HEK293 (cell line): ENCODE measurements around the gene BDKRB1.

Experiments used
- CTCF ChIA-PET: fragments of 350-600 bp; formaldehyde crosslinking; extraction: SDS; loops from one replicate; lab custom pipeline; 2021; ENCODE audit warnings: antibody characterized with exemption; lab: Yijun Ruan, JAX
- POLR2A ChIA-PET: fragments of 300-600 bp; formaldehyde crosslinking; extraction: SDS; loops from one replicate; lab custom pipeline; 2020; ENCODE audit warnings: antibody characterized with exemption, inconsistent platforms; lab: Yijun Ruan, JAX
- H3K27ac ChIP-seq: fragments of 200-500 bp; sonication (Bioruptor generic); 2 replicates; pipeline ENCODE4 v1.5.1; 2014; ENCODE audit warnings: low read depth, low read length, control low read depth, inconsistent platforms; ENCODE audit errors: extremely low read depth
- H3K36me3 ChIP-seq, 2 experiments: fragments of 200-500 bp in 1 of 2; sonication (Bioruptor generic) in 1 of 2; 1 replicate in 1 of 2; 2 replicates in 1 of 2; pipeline ENCODE4 v1.5.1; 2014 to 2017; ENCODE audit warnings: inconsistent platforms in 2 of 2, low read length in 2 of 2; ENCODE audit not compliant: control insufficient read depth in 2 of 2, insufficient read depth in 1 of 2
- H3K4me1 ChIP-seq: fragments of 200-500 bp; sonication (Bioruptor generic); 2 replicates; pipeline ENCODE4 v1.5.1; 2014; ENCODE audit warnings: mild to moderate bottlenecking, low read length, inconsistent platforms; ENCODE audit not compliant: control insufficient read depth, insufficient read depth
- H3K4me3 ChIP-seq: 2 replicates; pipeline ENCODE4 v1.5.1; 2011; ENCODE audit warnings: low read depth, mild to moderate bottlenecking, control low read depth, low read length, moderate library complexity
- H3K9me3 ChIP-seq: fragments of 200-500 bp; sonication (Bioruptor generic); 2 replicates; pipeline ENCODE4 v1.5.1; 2014; ENCODE audit warnings: low read depth, low read length, inconsistent platforms; ENCODE audit not compliant: control insufficient read depth, insufficient read depth
- GLI2 ChIP-seq: fragments of 450-650 bp; formaldehyde crosslinking; IDR thresholded peaks from 2 replicates; pipeline ENCODE4; 2017; ENCODE audit warnings: missing biosample characterization, missing genetic modification characterization, low read depth, borderline replicate concordance
- HOXC10 ChIP-seq: sonication (generic); formaldehyde crosslinking; IDR thresholded peaks from 2 replicates; pipeline ENCODE4 v1.8.1; 2023; ENCODE audit warnings: mild to moderate bottlenecking, missing genetic modification reagents
- KLF1 ChIP-seq: fragments of 450-650 bp; formaldehyde crosslinking; IDR thresholded peaks from 2 replicates; pipeline ENCODE4 v1.5.1; 2016; ENCODE audit warnings: missing biosample characterization, missing genetic modification characterization
- WT1 ChIP-seq: fragments of 450-650 bp; formaldehyde crosslinking; IDR thresholded peaks from 2 replicates; pipeline ENCODE4 v1.5.1; 2016; ENCODE audit warnings: missing biosample characterization, missing genetic modification characterization
- ZBTB1 ChIP-seq: fragments of 450-650 bp; formaldehyde crosslinking; IDR thresholded peaks from 2 replicates; pipeline ENCODE4 v1.5.1; 2016; ENCODE audit warnings: missing biosample characterization, missing genetic modification characterization
- ZBTB20 ChIP-seq: fragments of 450-650 bp; formaldehyde crosslinking; IDR thresholded peaks from 2 replicates; pipeline ENCODE4 v1.5.1; 2016; ENCODE audit warnings: missing biosample characterization, missing genetic modification characterization
- ZEB2 ChIP-seq: fragments of 450-650 bp; formaldehyde crosslinking; IDR thresholded peaks from 2 replicates; pipeline ENCODE4 v1.5.1; 2016; ENCODE audit warnings: missing biosample characterization, missing genetic modification characterization
- ZIC2 ChIP-seq: fragments of 450-650 bp; formaldehyde crosslinking; IDR thresholded peaks from 2 replicates; pipeline ENCODE4 v1.5.1; 2016; ENCODE audit warnings: missing biosample characterization, missing genetic modification characterization
- ZNF10 ChIP-seq: fragments of 450-650 bp; formaldehyde crosslinking; IDR thresholded peaks from 2 replicates; pipeline ENCODE4 v1.5.1; 2017; ENCODE audit warnings: missing biosample characterization, missing genetic modification characterization
- ZNF155 ChIP-seq: fragments of 450-650 bp; formaldehyde crosslinking; IDR thresholded peaks from 2 replicates; pipeline ENCODE4 v1.5.1; 2016; ENCODE audit warnings: missing biosample characterization, missing genetic modification characterization
- ZNF2 ChIP-seq: fragments of 450-650 bp; formaldehyde crosslinking; IDR thresholded peaks from 2 replicates; pipeline ENCODE4 v1.5.1; 2016; ENCODE audit warnings: missing biosample characterization, missing genetic modification characterization
- ZNF248 ChIP-seq: fragments of 450-650 bp; formaldehyde crosslinking; IDR thresholded peaks from 2 replicates; pipeline ENCODE4 v1.5.1; 2017; ENCODE audit warnings: missing biosample characterization, missing genetic modification characterization
- ZNF473 ChIP-seq: fragments of 450-650 bp; formaldehyde crosslinking; IDR thresholded peaks from 2 replicates; pipeline ENCODE4 v1.5.1; 2017; ENCODE audit warnings: missing biosample characterization, missing genetic modification characterization
- ZNF548 ChIP-seq: fragments of 450-650 bp; formaldehyde crosslinking; IDR thresholded peaks from 2 replicates; pipeline ENCODE4 v1.5.1; 2016; ENCODE audit warnings: missing biosample characterization, missing genetic modification characterization
- ZNF555 ChIP-seq: fragments of 450-650 bp; formaldehyde crosslinking; conservative IDR thresholded peaks from 2 replicates; pipeline ENCODE4 v1.5.1; 2017; ENCODE audit warnings: missing biosample characterization, mild to moderate bottlenecking, missing genetic modification characterization, inconsistent platforms
- ZNF571 ChIP-seq: fragments of 450-650 bp; formaldehyde crosslinking; IDR thresholded peaks from 2 replicates; pipeline ENCODE4 v1.5.0; 2017; ENCODE audit warnings: missing biosample characterization, missing genetic modification characterization
- ZNF585B ChIP-seq: fragments of 450-650 bp; formaldehyde crosslinking; IDR thresholded peaks from 2 replicates; pipeline ENCODE4 v1.5.1; 2016; ENCODE audit warnings: missing biosample characterization, missing genetic modification characterization
- ZNF626 ChIP-seq: fragments of 450-650 bp; sonication (Bioruptor Pico); formaldehyde crosslinking; IDR thresholded peaks from 2 replicates; pipeline ENCODE4 v1.5.1; 2018; ENCODE audit warnings: missing biosample characterization, missing genetic modification characterization, inconsistent platforms
- TF ChIP-seq, protein P1 (sequence below): fragments of 450-650 bp; formaldehyde crosslinking; IDR thresholded peaks from 2 replicates; pipeline ENCODE4 v1.5.0; 2017; ENCODE audit warnings: missing biosample characterization, missing genetic modification characterization, borderline replicate concordance
- TF ChIP-seq, protein P2 (sequence below): fragments of 450-650 bp; formaldehyde crosslinking; IDR thresholded peaks from 2 replicates; pipeline ENCODE4 v1.5.1; 2017; ENCODE audit warnings: missing biosample characterization, missing genetic modification characterization
- TF ChIP-seq, protein P3 (sequence below): fragments of 450-650 bp; formaldehyde crosslinking; IDR thresholded peaks from 2 replicates; pipeline ENCODE4 v1.5.1; 2016; ENCODE audit warnings: missing biosample characterization, missing genetic modification characterization

The BDKRB1 gene

GRCh38 chr14:96239711-96240141 lies 16.3 kb upstream of the BDKRB1 start:
- H3K4me1 ChIP-seq = no peaks in the 10 kb centered on the region
- no peak overlapping the region for H3K4me3 ChIP-seq
- TF ChIP-seq HOXC10 (CRISPR knock-in tag) (no peak), KLF1 (tag by site-specific recombination) (peak; percentile 44), GLI2 (tag by site-specific recombination) (no peak), ZNF571 (tag by site-specific recombination) (no peak), ZNF2 (tag by site-specific recombination) (no peak), ZNF155 (no peak), WT1 (tag by site-specific recombination) (0 out of 2 replicates have a peak, but pooled peaks have one; percentile 22)
- TF ChIP-seq, protein P1, sequence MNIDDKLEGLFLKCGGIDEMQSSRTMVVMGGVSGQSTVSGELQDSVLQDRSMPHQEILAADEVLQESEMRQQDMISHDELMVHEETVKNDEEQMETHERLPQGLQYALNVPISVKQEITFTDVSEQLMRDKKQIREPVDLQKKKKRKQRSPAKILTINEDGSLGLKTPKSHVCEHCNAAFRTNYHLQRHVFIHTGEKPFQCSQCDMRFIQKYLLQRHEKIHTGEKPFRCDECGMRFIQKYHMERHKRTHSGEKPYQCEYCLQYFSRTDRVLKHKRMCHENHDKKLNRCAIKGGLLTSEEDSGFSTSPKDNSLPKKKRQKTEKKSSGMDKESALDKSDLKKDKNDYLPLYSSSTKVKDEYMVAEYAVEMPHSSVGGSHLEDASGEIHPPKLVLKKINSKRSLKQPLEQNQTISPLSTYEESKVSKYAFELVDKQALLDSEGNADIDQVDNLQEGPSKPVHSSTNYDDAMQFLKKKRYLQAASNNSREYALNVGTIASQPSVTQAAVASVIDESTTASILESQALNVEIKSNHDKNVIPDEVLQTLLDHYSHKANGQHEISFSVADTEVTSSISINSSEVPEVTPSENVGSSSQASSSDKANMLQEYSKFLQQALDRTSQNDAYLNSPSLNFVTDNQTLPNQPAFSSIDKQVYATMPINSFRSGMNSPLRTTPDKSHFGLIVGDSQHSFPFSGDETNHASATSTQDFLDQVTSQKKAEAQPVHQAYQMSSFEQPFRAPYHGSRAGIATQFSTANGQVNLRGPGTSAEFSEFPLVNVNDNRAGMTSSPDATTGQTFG (tag by site-specific recombination) = no peak
- H3K27ac ChIP-seq = no peak overlapping the region
- no peaks in the 10 kb centered on the region for H3K9me3 ChIP-seq
- ChIA-PET POLR2A (no interaction called here), CTCF (interaction anchor here (0.6 kb wide), 1 partner anchor 49 kb away, joined by 3 read pairs; no protein-coding TSS in a partner anchor)
- H3K36me3 ChIP-seq = no peaks in the 10 kb centered on the region

DNA sequence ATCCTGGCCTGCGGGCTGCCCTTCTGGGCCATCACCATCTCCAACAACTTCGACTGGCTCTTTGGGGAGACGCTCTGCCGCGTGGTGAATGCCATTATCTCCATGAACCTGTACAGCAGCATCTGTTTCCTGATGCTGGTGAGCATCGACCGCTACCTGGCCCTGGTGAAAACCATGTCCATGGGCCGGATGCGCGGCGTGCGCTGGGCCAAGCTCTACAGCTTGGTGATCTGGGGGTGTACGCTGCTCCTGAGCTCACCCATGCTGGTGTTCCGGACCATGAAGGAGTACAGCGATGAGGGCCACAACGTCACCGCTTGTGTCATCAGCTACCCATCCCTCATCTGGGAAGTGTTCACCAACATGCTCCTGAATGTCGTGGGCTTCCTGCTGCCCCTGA lies 15.4 kb upstream of the BDKRB1 start:
- no peak for TF ChIP-seq ZNF555 (tag by site-specific recombination)
- POLR2A ChIA-PET = interaction anchor here (0.6 to 0.7 kb wide), 2 partner anchors 133 to 675 kb away, joined by 3 read pairs; no protein-coding TSS in a partner anchor
- no peaks in the 10 kb centered on the region for H3K36me3 ChIP-seq
- H3K4me3 ChIP-seq = no peak overlapping the region
- CTCF ChIA-PET = no interaction called here
- H3K4me1 ChIP-seq = no peaks in the 10 kb centered on the region
- no peaks in the 10 kb centered on the region for H3K9me3 ChIP-seq
- H3K27ac ChIP-seq = no peak overlapping the region

- ChIA-PET POLR2A (interaction anchor here (0.6 kb wide), 1 partner anchor 106 kb away, joined by 3 read pairs; no protein-coding TSS in a partner anchor), CTCF (no interaction called here)
- no peak overlapping the region for H3K4me3 ChIP-seq
- no peak overlapping the region for H3K27ac ChIP-seq
- no peak for TF ChIP-seq ZBTB20 (tag by site-specific recombination)
- TF ChIP-seq, protein P2, sequence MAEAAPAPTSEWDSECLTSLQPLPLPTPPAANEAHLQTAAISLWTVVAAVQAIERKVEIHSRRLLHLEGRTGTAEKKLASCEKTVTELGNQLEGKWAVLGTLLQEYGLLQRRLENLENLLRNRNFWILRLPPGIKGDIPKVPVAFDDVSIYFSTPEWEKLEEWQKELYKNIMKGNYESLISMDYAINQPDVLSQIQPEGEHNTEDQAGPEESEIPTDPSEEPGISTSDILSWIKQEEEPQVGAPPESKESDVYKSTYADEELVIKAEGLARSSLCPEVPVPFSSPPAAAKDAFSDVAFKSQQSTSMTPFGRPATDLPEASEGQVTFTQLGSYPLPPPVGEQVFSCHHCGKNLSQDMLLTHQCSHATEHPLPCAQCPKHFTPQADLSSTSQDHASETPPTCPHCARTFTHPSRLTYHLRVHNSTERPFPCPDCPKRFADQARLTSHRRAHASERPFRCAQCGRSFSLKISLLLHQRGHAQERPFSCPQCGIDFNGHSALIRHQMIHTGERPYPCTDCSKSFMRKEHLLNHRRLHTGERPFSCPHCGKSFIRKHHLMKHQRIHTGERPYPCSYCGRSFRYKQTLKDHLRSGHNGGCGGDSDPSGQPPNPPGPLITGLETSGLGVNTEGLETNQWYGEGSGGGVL (tag by site-specific recombination) = no peak
- no peak for TF ChIP-seq ZEB2 (tag by site-specific recombination)
- no peak for TF ChIP-seq WT1 (tag by site-specific recombination)
- TF ChIP-seq, protein P1 (tag by site-specific recombination) = no peak
- no peak for TF ChIP-seq ZNF548 (tag by site-specific recombination)
- TF ChIP-seq, protein P3, sequence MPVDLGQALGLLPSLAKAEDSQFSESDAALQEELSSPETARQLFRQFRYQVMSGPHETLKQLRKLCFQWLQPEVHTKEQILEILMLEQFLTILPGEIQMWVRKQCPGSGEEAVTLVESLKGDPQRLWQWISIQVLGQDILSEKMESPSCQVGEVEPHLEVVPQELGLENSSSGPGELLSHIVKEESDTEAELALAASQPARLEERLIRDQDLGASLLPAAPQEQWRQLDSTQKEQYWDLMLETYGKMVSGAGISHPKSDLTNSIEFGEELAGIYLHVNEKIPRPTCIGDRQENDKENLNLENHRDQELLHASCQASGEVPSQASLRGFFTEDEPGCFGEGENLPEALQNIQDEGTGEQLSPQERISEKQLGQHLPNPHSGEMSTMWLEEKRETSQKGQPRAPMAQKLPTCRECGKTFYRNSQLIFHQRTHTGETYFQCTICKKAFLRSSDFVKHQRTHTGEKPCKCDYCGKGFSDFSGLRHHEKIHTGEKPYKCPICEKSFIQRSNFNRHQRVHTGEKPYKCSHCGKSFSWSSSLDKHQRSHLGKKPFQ (tag by site-specific recombination) = no peak
- TF ChIP-seq GLI2 (tag by site-specific recombination) = no peak
- TF ChIP-seq ZNF473 (tag by site-specific recombination) = no peak
- TF ChIP-seq ZNF248 = no peak
- no peak for TF ChIP-seq ZIC2 (tag by site-specific recombination)
- TF ChIP-seq ZNF626 (tag by site-specific recombination) = no peak
- TF ChIP-seq ZNF10 (tag by site-specific recombination) = no peak
- TF ChIP-seq ZBTB1 = no peak
- no peak for TF ChIP-seq ZNF585B (tag by site-specific recombination)
- H3K4me1 ChIP-seq = no peaks in the 10 kb centered on the region
- no peaks in the 10 kb centered on the region for H3K9me3 ChIP-seq
- no peaks in the 10 kb centered on the region for H3K36me3 ChIP-seq
Observed at GRCh38 chr14:96242126-96242525, 13.9 kb upstream of the BDKRB1 start.
